Measurements from ENCODE around the gene MYDGF.

Gene MYDGF

DNA sequence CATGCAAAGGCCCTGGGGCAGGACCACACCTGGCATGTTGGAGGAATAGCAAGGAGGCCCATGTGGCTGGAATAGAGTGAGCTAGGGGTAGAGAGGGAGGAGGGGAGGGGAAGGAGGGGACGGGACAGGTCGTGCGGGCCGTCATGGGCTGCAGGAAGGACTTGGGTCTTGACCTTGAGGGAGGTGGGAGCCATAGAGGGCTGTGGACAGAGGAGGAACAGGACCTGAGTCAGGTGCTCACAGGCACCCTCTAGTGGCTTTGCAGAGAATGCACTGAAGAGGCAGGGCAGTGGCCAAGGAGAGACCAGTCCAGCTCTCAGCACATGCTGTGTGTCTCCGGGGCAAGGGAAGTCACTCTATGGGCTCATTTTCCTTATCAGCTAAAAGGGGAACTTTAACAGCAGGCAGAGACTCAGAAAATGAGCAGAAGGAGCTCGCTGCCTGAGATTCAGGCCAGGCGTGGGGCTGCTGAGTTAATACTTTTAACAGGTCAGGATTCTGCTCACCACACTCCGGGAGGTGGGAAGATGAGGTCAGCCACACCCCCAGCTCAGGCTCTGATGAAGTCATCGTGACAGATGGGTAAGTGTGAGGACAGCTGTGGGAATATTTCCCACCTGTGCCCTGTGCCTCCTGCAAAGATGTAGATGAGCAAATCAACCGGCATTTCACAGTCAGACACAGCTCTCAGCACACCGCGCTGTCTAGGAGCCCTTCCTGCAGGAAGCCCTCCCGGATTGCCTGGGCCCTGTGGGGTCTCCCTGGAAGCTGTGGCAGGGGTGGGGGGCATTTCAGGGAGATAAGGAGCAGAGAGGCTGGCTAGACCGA, 36.8 kb downstream of the MYDGF start:
- TF ChIP-seq CTCF (IDR thresholded peaks at IDR 0.05; ENCODE audit: low read depth, low read length) = peak; percentile 86

GRCh38 chr19:4624733-4625362, 45.3 kb downstream of the MYDGF start:
- H3K4me3 ChIP-seq (ENCODE audit: low read depth, low read length) = no peak overlapping the region
- peak; percentile 21; the same call in 1 of the 2 replicates for TF ChIP-seq CTCF (IDR thresholded peaks at IDR 0.05; ENCODE audit: low read depth, low read length)

More for the DNA sequence above, 36.8 kb downstream of the MYDGF start:
- H3K4me3 ChIP-seq (ENCODE audit: low read depth, low read length) = no peak overlapping the region

- TF ChIP-seq CTCF (IDR thresholded peaks at IDR 0.05; ENCODE audit: low read depth, low read length) = no peak
- H3K4me3 ChIP-seq (ENCODE audit: low read depth, low read length) = no peak overlapping the region
Measured at GRCh38 chr19:4624301-4624700, 45.8 kb downstream of the MYDGF start.

- H3K4me3 ChIP-seq (ENCODE audit: low read depth, low read length) = no peak overlapping the region
- TF ChIP-seq CTCF (IDR thresholded peaks at IDR 0.05; ENCODE audit: low read depth, low read length) = no peak
Measured at GRCh38 chr19:4622695-4623421, 47.3 kb downstream of the MYDGF start.

DNA sequence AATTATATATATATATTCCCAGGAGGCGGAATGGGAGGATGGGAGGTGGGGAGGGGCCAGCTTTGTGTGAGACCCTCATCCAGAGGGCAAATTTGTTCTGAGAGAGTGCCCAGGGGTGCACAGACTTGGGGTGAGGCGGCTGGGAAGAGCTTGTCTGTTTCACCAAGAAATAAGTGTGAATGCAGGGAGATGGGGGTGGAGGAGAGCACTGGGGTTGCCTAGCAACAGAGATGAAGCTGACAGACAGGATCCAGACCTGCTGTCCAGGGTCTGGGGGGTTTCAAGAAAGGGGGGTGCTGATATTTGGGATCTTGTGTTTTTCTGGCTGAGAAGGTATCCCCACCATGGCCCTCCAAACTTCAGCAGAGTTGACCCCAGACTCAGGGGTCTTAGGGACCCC, 49.5 kb downstream of the MYDGF start:
- no peak for TF ChIP-seq CTCF (IDR thresholded peaks at IDR 0.05; ENCODE audit: low read depth, low read length)
- no peak overlapping the region for H3K4me3 ChIP-seq (ENCODE audit: low read depth, low read length)

DNA sequence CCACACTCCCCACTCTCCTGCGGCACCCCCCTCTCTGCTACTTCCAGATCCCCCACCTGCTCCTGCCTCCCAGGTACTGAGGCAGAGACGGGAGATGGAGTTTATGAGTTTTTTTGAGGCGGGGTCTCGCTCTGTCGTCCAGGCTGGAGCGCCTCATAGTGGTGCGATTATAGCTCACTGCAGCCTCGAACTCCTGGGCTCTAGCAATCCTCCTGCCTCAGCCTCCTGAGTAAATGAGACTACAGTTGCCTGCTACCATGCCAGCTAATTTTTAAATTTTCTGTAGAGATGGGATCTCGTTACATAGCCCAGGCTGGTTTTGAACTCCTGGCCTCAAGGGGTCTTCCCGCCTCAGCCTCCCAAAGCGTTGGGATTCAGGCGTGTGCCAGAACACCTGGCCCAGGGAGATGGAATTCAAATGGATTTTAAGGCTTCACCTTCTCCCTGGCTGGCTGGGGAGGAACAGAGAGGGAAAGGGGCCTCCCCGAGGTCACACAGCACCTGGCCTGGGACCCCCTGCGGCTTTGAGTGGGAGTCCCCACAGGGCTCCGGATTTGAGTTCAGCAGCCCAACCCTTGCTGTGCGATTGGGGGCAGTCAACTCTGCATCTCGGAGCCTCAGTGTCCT, 50.4 kb downstream of the MYDGF start:
- TF ChIP-seq CTCF (IDR thresholded peaks at IDR 0.05; ENCODE audit: low read depth, low read length) = no peak
- no peak overlapping the region for H3K4me3 ChIP-seq (ENCODE audit: low read depth, low read length)
